T follicular helper cell (primary cell): ENCODE measurements around the gene TM9SF3.
"Not testable (repeated sequence)": the region's sequence is repeated elsewhere in the genome, so short reads cannot be mapped to it uniquely, and the experiment has no call there.

Source experiments
- DNase-seq: peaks from one replicate; pipeline ENCODE4 v3.0.0-alpha.2; 2020; ENCODE audit warnings: low read depth

The TM9SF3 gene

DNA sequence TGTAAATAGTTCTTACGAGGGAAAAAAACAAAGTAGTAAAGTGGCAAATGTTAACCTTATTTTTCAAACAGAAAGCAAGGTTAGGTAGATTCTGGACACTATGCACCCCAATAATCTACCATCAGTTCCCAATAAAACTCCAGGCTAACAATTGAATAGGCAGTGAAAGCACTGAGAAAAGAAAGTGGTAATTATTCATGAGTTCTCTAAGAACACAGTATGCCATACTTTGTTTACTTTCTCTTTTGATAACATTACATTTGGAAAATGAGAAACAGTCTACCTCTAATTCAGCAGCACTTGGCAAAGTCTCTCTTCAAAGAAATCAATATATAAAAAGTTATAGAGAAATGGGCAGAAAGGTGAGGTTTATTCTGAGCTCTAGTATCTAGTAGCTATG lies 18.4 kb downstream of the TM9SF3 start:
- no peak for DNase-seq

DNA sequence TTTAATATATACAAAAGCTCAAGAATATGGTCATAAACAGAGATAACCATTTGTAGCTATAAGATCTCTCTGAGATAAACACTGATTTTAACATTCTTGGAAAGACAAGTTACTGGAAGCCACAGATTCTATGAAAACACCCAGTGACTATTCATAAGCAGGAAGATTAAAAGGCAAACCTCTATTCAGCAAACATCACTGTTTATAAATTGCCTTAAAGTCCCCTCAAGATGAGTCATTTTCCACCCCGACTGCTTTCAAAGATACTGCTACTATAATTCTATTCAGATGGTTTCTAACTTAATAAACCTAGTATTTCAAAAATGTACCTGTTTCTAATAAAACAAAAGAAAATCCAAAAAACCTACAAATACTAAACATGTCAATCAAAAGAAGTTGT lies 21.0 kb downstream of the TM9SF3 start:
- DNase-seq = no peak

DNA sequence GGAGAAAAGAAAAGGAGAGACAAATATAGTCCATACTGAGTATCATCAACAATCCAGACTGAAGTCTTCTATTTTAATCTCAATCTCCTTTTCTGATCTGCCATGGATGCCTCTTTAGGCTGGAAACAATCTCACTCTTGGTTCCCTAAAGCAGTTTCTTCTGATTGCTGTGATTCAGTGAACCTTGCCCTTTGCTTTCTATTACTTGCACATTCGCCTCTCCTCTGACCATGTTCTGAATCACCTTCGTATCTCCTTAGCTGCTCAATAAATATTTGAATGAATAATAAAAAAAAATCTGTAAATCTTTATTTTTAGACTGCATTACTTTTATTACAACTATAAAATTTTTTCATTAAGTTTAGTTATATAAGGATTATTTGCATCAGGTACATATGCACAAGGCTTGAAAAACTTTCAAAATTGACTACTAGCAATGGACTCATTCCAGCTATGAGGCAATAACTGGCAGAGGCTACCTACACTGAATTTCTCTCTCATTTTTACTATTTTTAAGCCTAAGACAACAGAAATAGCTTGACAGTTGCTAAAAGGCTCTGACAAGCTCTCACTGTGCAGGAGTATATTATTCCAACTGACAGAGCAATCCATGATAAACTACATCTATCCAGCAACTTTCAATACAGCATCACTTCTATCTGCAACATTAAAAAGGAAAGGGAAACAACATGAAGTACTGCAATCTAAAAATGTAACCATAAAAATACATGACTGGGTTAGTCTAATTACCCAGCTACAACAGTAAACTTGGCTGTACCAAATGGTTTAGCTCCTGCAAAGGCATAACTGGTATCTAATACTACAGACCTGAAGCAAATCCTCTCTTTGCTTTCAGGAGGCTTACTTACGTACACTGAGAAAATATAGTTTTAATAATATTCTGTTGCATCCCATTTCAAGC lies 25.6 kb downstream of the TM9SF3 start:
- no peak for DNase-seq

DNA sequence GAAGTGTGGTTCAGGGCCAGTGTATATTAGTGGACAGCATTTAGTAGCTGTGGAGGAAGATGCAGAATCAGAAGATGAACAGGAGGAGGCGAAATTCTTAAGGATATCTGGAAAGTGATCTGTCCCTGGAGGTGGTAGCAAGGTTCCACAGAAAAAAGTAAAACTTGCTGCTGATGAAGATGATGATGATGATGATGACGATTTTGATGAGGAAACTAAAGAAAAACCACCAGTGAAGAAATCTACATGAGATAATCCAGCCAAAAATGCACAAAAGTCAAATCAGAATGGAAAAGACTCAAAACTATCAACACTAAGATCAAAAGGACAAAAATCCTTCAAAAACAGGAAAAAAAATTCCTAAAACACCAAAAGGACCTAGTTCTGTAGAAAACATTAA lies 26.3 kb downstream of the TM9SF3 start:
- no peak for DNase-seq

DNA sequence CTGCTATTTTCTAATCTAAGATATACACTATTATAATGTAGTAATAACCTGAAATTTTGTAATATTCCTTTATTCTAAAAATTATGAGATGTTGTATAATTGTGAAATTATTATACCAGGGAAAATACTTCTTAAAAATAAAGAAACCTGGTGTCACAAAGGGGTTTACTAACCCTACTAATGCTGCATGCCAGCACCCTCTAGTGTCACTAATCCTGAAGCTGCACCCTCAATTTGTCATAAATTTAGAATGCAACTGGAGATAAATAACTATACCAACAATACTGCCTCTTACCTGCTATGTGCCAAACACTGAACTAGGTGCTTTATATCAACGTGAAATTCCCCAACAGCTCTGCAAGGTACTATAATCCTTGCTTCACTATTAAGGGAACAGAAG lies 30.8 kb downstream of the TM9SF3 start:
- no peak for DNase-seq

DNA sequence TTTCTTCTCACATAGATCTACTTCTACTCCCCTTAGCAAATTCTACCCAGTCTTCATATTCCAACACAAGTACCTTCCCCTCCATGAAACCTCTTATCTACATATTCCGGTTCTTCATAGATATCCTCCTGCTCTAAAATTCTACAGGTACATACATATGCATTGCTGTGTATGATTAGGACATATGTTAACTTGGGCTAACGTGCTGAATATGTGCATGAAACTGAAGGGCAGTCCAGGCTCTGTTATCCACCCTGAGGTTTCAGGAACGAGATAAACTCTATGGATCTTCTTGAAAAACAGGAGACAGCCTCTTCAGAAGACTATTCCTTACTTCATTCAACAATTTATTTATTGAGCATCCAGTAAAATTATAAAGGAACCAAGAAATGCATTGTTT lies 31.5 kb downstream of the TM9SF3 start:
- no peak for DNase-seq

DNA sequence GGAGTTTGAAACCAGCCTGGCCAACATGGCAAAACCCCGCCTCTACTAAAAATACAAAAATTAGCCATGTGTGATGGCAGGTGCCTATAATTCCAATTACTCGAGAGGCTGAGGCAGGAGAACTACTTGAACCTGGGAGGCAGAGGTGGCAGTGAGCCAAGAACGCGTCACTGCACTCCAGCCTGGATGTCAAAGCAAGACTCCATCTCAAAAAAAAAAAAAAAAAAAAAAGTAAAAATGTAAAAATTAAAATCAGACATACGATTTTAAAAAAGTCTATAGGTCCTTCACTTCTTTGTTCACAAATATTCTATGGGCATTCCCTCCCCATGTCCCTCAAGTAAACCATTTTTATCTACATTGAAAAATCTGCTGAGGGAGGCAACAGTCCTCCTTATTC lies 38.2 kb downstream of the TM9SF3 start:
- no peak for DNase-seq

DNA sequence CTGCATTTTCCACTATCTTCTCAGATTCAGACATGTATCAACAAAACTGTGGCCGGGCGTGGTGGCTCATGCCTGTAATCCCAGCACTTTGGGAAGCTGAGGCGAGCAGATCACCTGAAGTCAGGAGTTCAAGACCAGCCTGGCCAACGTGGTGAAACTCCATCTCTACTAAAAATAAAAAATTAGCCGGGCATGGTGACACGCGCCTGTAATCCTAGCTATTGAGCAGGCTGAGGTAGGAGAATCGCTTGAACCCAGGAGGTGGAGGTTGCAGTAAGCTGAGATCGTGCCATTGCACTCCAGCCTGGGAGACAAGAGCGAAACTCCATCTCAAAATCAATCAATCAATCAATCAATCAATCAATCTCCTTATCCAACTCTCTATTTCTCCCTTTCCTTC lies 41.3 kb downstream of the TM9SF3 start:
- not testable (repeated sequence) for DNase-seq

DNA sequence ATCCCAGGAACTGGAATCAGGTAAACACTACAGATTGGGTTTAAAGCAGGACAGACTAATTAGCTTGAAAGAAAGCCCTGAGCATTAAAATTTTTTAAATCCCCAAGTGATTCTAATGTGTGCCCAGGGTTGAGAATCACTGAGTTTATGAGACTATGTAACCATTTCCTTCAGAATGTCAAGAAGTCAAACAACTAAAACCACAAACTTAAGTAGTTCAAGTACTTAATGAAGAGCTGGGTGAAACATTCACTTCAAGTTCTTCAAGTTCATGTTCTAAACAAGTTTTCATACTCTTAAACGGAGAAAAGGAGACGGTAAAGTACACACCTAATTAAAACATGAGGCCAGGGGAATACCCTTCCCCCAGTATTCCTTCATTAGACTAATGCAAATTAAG lies 44.9 kb downstream of the TM9SF3 start:
- no peak for DNase-seq

DNA sequence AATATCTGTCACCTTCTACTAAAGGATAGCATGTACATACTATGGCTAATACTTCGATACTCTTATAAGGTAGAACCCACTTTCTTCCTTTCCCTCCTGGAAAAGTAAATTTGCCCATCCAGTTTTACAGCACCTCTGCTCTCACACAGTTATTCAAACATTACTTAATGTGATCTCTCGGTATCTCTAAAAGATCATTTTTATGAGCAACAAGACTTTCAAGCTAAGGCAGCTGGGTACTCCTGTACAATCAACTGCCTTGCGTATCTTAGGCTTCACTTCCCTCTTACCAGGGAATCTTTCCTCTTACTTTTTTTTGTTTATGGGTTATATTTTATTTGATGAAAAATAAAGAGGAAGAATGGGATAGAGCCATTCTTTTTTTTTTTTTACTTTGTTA lies 46.6 kb downstream of the TM9SF3 start:
- DNase-seq = no peak

DNA sequence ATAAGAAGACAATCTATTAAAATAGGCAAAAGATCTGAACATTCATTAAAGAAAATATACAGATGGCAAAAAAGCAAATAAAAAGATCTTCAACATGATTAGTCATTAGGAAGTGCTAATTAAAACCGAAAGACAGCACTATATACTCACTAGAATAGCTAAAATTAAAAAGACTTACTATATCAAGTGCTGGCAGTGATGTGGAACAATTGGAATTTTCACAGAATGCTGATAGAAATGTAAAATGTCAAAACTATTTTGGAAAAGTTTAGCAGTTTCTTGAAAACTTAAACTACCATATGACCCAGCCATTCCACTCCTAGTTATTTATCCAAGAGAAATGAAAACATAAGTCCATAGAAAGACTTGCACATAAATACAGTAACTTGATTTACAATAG lies 48.1 kb downstream of the TM9SF3 start:
- no peak for DNase-seq

DNA sequence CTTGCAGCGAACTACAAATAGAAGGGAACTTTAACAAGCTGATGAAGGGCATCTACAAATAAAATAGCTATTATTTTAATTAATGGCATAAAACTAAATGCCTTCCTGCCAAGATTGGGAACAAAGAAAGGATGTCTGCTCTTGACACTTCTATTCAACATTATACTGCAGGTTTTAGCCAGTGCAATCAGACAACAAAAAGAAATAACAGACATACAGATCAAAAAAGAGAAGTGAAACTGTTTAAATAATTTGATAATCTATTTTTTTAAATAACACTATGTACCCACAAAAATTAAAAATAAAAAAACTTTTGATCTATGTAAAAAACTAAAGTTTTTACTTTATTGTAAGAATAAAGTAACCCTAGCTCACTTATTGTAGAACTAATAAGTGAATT lies 50.7 kb downstream of the TM9SF3 start:
- no peak for DNase-seq

DNA sequence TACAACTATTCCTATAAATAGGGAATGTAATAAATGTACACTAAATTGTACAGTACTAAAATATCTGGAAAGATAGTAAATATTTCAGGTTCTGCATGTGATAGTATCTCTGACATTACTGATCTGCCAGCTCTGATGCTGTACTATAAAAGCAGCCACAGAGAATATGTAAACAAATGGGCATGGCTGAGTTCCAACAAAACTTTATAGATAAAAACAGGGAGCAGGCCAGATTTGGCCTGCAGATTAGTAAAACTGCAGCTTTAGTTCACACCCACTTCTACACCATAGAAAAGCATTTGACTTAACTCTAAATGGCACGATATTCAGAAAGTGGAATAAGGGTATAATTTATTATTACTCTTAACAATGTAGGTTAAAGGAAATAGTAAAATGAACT lies 54.3 kb downstream of the TM9SF3 start:
- no peak for DNase-seq

DNA sequence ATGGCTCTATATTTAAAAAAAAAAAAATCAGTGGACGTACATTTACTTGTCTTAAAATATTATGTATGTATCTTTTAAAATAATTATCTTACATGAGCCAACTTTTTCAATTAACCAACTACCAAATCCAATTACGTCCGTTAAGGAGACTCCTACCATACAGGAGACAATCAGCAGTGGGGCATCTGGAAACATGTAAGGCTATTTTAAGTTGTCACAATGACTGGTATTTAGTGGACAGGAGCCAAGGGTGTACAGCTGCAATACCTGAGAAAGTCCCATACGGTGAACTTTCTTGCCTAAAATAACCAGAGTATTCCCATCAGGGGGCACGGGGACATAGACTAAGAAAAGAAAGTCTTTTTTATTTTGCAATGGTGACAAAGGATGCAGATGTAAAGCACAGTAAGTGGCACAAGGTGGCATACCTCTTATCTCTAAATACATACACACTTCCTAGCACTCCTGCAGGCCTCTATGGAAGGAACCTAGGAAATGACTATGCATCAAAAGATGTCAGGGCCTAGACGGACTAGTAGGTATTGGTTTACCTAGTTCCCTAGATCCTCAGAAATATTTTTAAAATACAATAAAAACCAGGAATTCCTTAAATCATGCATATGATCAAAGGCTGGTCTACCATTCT lies 57.1 kb downstream of the TM9SF3 start:
- DNase-seq = no peak

DNA sequence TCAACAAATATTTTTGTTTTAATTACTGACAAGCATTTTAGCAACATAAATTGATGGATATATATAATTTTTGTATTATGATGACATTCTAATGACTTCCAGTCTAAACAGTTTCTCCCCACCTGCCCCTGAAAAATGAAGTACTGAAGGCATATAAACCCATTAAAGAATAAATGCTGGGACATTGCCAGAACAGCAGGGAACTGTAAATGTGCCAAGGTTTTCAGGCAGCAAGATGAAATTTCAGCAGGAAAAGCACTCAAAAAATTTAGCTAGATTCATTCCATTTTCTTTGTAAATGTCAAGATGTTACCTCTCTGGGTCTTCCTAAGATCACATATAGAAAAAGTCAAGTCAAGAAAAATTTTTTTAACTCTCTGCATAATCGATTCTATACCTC lies 62.1 kb downstream of the TM9SF3 start:
- DNase-seq = no peak

DNA sequence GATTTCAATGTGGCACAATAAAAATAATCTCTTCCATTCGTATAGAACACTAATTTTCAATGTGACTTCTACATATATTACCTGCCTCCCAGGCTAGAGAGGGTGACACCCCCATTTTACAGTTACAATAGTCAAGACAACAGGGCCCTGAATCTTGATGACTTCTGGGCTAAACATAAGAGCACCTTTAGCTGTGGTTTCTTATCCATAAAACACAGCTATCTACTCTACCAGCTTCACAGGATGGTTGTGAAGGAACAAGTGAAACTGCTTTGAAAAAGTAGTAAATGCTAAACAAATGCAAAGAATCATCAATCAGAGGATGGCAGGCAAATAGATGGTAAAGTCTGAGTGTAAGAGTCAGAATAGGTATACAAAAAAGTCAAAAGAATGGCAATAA lies 69.5 kb downstream of the TM9SF3 start:
- DNase-seq = no peak

DNA sequence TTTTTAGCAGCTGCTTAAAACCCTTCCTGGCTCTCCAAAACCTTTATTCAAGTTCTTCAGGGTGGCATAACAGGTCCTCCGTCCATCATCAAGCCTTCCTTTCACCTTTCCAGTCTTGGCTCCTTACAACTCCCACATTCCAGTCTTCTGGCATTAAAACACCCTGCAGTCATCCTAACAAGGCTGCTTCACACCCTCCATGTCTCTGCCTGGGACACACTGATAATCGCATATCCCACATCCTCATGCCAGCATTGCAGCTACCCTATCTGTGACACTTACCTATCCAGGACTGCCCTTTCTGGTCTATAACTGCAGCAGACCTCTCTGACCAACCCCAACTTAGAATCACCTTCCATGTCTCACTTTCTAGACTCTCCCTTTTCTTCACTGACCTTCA lies 70.5 kb downstream of the TM9SF3 start:
- DNase-seq = no peak

DNA sequence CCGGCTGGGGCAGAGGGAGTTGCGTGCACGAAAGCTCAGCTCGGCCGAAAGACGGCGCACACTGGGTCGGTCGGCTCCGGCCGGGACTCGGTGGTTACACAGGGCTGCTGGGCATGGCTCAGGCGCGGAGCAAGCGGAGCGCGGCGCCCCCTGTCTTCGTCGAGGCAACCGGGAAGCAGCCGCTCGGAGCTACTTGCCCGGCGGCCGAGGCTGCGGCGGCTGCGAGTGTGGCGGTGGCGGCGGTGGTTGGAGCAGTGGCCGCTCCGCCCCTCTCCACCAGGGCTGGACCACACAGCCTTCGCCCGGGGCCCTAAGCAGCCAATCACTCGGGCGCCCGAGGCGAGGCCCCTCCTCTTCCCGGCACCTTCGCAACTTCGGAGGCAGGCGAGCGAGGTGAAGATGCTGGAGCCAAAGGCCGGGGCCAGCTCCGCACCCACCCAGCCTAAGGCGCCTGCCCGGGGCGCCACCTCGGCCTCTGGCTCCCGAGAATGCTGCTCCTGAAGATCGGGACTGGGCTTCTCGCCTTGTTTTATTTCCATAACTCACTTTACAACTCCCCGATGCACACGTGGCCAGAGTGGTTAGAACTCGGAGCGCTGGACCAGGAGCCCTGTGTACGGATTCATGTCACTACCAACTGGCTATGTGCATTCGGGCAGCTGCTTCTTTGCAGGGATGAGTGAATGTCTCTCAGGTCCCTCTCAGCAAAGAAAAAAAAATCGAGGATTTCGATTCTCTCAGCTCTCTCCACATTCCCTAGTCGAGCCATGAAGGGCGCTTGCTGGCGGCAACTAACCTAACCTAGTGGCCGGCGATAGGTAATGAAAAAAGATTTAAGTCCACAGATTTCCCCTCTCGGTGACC lies 72.9 kb downstream of the TM9SF3 start, which contains the start of gene TLL2:
Gene TLL2, minus strand, starts transcription at position 229 of the 864 bp plus-strand sequence. CDS start 241 bp downstream, outside the sequence.
- peak; percentile 23 for DNase-seq

DNA sequence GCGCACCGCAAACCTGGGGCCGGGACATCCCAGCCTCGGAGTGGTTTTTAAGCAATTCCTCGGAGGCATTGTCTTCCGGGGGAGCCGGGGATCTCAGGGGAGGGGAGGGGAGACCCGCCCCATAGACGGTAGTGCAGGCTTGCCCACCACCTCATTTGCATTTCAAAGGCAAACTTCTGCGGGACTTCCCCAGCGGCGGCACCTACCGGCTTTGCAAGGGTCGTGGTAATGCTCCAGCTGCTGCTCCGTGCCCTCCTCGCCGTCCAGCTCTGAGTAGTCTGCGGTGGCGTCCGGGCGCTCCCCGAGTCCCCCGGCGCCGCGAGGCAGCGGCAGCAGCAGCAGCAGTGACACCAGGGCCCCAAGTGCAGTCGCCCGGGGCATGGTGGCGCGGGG lies 73.5 kb downstream of the TM9SF3 start:
- peak; percentile 21 for DNase-seq

DNA sequence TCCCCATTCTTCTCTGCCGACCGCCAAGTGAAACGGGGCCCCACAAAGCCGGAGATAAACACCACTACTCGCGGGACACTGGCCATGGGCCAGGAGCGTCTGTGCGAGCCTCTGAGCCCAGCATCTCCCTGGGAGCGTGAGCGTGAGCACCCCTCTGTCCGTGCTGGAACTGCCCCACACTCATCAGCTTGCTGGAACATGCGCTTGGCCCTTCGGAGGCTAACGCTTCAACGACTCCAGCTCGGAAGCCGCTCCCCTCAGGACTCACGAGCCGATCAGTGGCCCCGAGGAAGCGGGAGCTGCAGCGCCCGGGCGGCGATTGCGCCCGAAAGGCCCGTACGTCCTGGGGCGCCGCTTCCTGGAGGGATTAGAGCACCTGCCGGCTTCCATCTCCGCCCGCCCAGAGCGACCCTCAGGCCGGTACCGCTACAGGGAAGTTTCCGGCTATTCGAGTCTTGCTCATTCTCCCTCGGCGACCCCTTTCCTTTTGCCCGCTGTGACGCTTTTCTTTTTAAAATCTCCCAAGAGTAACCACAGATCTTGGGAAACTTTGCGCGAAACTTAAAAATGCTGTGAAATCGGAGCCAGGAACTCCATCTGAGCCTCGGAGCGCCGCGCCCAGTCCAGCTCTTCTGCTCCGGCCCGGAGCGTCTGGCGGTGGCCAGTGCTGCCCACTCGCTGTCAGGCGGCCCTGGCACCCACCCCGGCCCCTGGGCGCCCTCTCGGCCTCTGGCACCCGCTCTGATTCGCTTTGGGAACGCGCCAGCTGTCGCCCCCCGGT lies 74.1 kb downstream of the TM9SF3 start:
- DNase-seq = no peak

DNA sequence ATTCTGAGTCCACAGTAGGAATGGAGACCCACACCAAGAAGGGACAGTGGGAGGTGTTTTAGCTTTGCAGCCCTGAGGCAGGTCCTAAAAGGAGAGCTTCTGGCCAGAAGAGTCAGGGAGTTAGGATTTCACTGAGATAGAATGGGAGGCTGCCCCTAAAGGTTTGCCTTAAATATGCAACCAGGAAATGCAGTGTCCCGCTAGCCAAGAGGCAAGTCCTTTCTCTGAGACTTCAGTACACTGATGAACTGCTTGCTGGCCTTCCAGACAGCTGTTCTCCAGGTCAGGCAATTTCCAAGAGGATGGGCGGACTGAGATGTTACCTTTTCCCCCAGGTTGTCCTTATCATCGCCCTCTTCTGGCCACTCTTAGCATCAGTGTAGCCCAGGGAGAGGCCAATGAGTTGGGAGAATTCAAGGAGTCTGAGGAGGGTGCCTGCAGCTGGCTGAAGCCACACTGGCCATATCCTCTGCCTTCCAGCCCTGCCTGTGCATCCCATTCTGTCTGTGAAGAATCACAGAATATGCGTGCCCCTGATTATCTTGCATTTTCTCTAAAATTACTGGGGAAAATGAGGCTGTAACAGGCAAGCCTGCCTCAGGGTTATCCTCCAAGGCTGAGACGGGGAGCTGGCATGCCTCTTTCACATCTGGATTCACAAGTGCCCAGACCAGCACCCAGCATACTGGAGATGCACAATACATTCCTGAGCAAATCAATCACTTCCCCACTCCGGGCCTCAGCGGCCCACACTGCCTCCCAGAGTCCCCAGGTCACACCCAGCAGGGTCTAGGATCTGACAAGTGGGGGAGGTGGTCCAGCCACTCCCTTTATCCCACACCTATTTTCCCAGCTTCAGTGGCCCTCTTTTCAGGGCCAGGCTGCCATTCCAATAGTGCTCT lies 75.5 kb downstream of the TM9SF3 start:
- no peak for DNase-seq
